ENCODE data around the gene RNASEH2A. TPM values are rescaled to one million over a fixed set of nuclear protein-coding genes. Genes with fewer than 3 reads are reported as not detected.

RNASEH2A gene
- total and polyA plus RNA-seq, 2 of the 13 experiments (the other 11 are each of a cell fraction or from before 2014, with no cell fraction given): 25.1 to 35.8 TPM

DNA sequence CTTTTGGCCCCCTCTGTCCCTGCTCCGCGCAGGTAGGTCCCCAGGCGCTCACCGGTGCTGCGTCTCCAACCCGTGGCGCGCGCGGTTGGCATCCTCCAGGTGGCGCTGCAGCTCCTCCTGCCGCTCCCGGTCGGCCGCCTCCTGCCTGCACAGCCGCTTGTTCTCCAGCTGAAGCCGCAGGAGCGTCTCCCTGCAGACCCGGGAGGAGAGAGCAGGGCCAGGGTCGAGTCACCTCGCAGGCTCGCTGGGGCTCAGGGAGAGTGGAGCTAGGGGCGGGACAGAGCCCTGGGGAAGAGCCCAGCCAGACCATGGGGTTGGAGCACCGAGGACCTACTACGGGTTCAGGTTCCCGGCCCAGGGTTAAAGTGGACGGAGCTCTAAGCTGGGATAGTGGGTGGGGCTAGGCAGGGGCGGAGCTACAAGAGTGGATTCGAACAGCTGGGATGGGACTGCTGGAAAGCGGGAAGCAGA, 40.3 kb upstream of the RNASEH2A start (continued):
- TF ChIP-seq EP300 (IDR thresholded peaks at IDR 0.05; ENCODE audit: low read depth in 2 of 2, low read length in 2 of 2): no peak
- TF ChIP-seq EP300 (CRISPR knock-in tag; IDR thresholded peaks at IDR 0.05; ENCODE audit: borderline replicate concordance): no peak
- no peak for TF ChIP-seq ZKSCAN5 (CRISPR knock-in tag; IDR thresholded peaks at IDR 0.05)
- TF ChIP-seq, protein P1, sequence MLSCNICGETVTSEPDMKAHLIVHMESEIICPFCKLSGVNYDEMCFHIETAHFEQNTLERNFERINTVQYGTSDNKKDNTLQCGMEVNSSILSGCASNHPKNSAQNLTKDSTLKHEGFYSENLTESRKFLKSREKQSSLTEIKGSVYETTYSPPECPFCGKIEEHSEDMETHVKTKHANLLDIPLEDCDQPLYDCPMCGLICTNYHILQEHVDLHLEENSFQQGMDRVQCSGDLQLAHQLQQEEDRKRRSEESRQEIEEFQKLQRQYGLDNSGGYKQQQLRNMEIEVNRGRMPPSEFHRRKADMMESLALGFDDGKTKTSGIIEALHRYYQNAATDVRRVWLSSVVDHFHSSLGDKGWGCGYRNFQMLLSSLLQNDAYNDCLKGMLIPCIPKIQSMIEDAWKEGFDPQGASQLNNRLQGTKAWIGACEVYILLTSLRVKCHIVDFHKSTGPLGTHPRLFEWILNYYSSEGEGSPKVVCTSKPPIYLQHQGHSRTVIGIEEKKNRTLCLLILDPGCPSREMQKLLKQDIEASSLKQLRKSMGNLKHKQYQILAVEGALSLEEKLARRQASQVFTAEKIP (CRISPR knock-in tag; IDR thresholded peaks at IDR 0.05; ENCODE audit: borderline replicate concordance): no peak
- peak; percentile 77 for TF ChIP-seq ZKSCAN1 (IDR thresholded peaks at IDR 0.05; ENCODE audit: low read length)
- TF ChIP-seq ZBTB38 (CRISPR knock-in tag; IDR thresholded peaks at IDR 0.05): peak; percentile 37; the same call in 1 of the 2 replicates
- peak; percentile 90 for TF ChIP-seq SAP130 (CRISPR knock-in tag; IDR thresholded peaks at IDR 0.05; ENCODE audit: low read depth)
- TF ChIP-seq THYN1 (CRISPR knock-in tag; IDR thresholded peaks at IDR 0.05; ENCODE audit: borderline replicate concordance, low read depth): no peak
- TF ChIP-seq NRL (CRISPR knock-in tag; IDR thresholded peaks at IDR 0.05; ENCODE audit: borderline replicate concordance): 0 out of 2 replicates have a peak, but pooled peaks have one; percentile 33
- TF ChIP-seq TCF12 (IDR thresholded peaks at IDR 0.05): no peak
- TF ChIP-seq TCF12 (CRISPR knock-in tag; IDR thresholded peaks at IDR 0.05): no peak
- TF ChIP-seq SNAI1 (CRISPR knock-in tag; IDR thresholded peaks at IDR 0.05; ENCODE audit: borderline replicate concordance): peak; percentile 57; the same call in 1 of the 2 replicates
- peak; percentile 71 for TF ChIP-seq SALL1 (CRISPR knock-in tag; IDR thresholded peaks at IDR 0.05)
- TF ChIP-seq SP4 (CRISPR knock-in tag; IDR thresholded peaks at IDR 0.05): peak; percentile 44; the same call in 1 of the 2 replicates
- TF ChIP-seq TARDBP (CRISPR knock-in tag; IDR thresholded peaks at IDR 0.05): no peak; the same call in 1 of the 2 replicates
- TF ChIP-seq, protein P2, sequence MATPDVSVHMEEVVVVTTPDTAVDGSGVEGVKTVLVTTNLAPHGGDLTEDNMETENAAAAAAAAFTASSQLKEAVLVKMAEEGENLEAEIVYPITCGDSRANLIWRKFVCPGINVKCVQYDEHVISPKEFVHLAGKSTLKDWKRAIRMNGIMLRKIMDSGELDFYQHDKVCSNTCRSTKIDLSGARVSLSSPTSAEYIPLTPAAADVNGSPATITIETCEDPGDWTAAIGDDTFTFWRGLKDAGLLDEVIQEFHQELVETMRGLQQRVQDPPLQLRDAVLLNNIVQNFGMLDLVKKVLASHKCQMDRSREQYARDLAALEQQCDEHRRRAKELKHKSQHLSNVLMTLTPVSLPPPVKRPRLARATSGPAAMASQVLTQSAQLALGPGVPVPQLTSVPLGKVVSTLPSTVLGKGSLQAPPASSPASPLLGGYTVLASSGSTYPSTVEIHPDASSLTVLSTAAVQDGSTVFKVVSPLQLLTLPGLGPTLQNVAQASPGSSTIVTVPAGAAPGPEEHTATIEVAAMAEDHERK (CRISPR knock-in tag; IDR thresholded peaks at IDR 0.05; ENCODE audit: low read depth): no peak
- TF ChIP-seq ZNF367 (CRISPR knock-in tag; IDR thresholded peaks at IDR 0.05; ENCODE audit: borderline replicate concordance): no peak
- TF ChIP-seq, protein P3, sequence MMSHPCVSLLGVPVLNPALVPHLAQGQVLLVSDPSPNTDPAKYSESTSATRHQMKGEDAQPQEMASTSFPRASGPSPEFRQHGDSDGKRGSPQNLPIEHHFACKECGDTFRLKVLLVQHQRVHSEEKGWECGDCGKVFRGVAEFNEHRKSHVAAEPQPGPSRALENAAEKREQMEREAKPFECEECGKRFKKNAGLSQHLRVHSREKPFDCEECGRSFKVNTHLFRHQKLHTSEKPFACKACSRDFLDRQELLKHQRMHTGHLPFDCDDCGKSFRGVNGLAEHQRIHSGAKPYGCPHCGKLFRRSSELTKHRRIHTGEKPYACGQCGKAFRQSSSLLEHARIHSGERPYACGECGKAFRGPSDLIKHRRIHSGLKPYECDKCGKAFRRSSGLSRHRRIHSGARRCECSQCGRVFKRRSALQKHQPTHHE (CRISPR knock-in tag; IDR thresholded peaks at IDR 0.05; ENCODE audit: borderline replicate concordance): peak; percentile 62; the same call in 1 of the 2 replicates
- TF ChIP-seq ZNF615 (CRISPR knock-in tag; IDR thresholded peaks at IDR 0.05; ENCODE audit: borderline replicate concordance): no peak
- no peak for TF ChIP-seq PAX8 (CRISPR knock-in tag; IDR thresholded peaks at IDR 0.05; ENCODE audit: borderline replicate concordance)
- TF ChIP-seq ZNF333 (CRISPR knock-in tag; IDR thresholded peaks at IDR 0.05; ENCODE audit: borderline replicate concordance): no peak; the same call in 1 of the 2 replicates
- TF ChIP-seq, protein P4, sequence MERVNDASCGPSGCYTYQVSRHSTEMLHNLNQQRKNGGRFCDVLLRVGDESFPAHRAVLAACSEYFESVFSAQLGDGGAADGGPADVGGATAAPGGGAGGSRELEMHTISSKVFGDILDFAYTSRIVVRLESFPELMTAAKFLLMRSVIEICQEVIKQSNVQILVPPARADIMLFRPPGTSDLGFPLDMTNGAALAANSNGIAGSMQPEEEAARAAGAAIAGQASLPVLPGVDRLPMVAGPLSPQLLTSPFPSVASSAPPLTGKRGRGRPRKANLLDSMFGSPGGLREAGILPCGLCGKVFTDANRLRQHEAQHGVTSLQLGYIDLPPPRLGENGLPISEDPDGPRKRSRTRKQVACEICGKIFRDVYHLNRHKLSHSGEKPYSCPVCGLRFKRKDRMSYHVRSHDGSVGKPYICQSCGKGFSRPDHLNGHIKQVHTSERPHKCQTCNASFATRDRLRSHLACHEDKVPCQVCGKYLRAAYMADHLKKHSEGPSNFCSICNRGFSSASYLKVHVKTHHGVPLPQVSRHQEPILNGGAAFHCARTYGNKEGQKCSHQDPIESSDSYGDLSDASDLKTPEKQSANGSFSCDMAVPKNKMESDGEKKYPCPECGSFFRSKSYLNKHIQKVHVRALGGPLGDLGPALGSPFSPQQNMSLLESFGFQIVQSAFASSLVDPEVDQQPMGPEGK (CRISPR knock-in tag; IDR thresholded peaks at IDR 0.05): 0 out of 2 replicates have a peak, but pooled peaks have one; percentile 52
- peak; percentile 26; the same call in 1 of the 2 replicates for TF ChIP-seq ZFY (CRISPR knock-in tag; IDR thresholded peaks at IDR 0.05)
- TF ChIP-seq NFKB2 (CRISPR knock-in tag; IDR thresholded peaks at IDR 0.05; ENCODE audit: borderline replicate concordance): peak; percentile 67; the same call in 1 of the 2 replicates
- peak; percentile 91 for TF ChIP-seq ZNF292 (CRISPR knock-in tag; IDR thresholded peaks at IDR 0.05; ENCODE audit: borderline replicate concordance, low read depth)
